ENCODE measurements around the gene LRRC4C.

DNA sequence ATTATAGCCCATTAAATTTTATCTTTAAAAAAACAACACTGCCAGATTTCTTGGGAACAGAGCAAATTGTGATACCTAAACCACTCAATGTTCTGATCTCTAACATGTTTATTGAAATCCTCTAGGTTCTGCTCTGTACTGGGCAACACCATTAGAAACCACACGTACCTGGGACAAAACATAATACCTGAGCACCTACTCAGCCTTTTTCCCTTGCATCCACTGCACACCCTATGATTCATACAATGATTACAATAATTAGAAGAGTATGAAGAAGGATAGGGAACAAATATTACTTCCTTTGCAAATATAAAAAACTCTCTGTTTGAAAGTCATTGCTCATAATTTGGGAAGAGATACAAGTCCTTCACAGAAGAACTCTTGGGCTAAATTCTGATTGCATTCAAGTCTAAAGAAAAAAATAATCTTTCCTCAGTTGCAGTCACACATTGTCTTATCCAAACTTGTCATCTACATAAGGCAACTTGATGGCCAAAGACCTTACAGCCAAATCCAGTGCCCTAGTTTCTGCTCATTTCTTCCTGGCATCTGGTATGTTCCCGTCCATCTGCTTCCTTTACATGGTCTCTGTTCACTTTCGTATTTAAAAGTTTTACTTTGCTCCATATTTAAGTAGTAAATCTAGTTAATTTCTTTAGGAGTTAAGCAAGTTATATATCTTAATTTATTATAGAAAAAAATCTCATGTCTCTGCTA is 407.4 kb downstream of the LRRC4C start:
- no peak for TF ChIP-seq FOS (IDR thresholded peaks at IDR 0.05; ENCODE audit: borderline replicate concordance, extremely low read depth, insufficient read length)
- TF ChIP-seq, protein P1, sequence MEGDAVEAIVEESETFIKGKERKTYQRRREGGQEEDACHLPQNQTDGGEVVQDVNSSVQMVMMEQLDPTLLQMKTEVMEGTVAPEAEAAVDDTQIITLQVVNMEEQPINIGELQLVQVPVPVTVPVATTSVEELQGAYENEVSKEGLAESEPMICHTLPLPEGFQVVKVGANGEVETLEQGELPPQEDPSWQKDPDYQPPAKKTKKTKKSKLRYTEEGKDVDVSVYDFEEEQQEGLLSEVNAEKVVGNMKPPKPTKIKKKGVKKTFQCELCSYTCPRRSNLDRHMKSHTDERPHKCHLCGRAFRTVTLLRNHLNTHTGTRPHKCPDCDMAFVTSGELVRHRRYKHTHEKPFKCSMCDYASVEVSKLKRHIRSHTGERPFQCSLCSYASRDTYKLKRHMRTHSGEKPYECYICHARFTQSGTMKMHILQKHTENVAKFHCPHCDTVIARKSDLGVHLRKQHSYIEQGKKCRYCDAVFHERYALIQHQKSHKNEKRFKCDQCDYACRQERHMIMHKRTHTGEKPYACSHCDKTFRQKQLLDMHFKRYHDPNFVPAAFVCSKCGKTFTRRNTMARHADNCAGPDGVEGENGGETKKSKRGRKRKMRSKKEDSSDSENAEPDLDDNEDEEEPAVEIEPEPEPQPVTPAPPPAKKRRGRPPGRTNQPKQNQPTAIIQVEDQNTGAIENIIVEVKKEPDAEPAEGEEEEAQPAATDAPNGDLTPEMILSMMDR (IDR thresholded peaks at IDR 0.05 in 2 of 3, conservative IDR thresholded peaks at IDR 0.05 in 1 of 3; ENCODE audit: control insufficient read depth in 2 of 3, extremely low read depth in 1 of 3, insufficient read depth in 1 of 3, low read depth in 3 of 3, low read length in 3 of 3) = no peak
- TF ChIP-seq STAT1 (conservative IDR thresholded peaks at IDR 0.05) = no peak
- TF ChIP-seq NFYB (IDR thresholded peaks at IDR 0.05; ENCODE audit: insufficient read depth, low read depth, low read length) = no peak
- no peak for TF ChIP-seq YY1 (IDR thresholded peaks at IDR 0.05; ENCODE audit: low read depth, low read length)
